ENCODE data around the gene CENPB.
A peak's percentile ranks its signal among the peaks of the same experiment; 100 is the strongest.
"Not testable (repeated sequence)": the region's sequence is repeated elsewhere in the genome, so short reads cannot be mapped to it uniquely, and the experiment has no call there.

CENPB gene

GRCh38 chr20:3786665-3787323 lies at the start of gene CENPB:
Gene CENPB, minus strand, starts transcription at chr20:3786740. Its CDS starts 257 bp downstream, at chr20:3786483.
- DNase-seq (ENCODE audit: low read depth in 2 of 2): peak; percentile 87 to 91

- no peak for DNase-seq (ENCODE audit: low read depth in 2 of 2)
Measured at GRCh38 chr20:3836132-3836531, 49.6 kb upstream of the CENPB start.

GRCh38 chr20:3829891-3830290 lies 43.4 kb upstream of the CENPB start:
- DNase-seq (ENCODE audit: low read depth in 2 of 2): not testable (repeated sequence)

GRCh38 chr20:3828798-3829197 lies 42.3 kb upstream of the CENPB start:
- no peak for DNase-seq (ENCODE audit: low read depth in 2 of 2)

- DNase-seq (ENCODE audit: low read depth in 2 of 2): no peak
Measured at GRCh38 chr20:3826420-3826819, 39.9 kb upstream of the CENPB start.

- no peak for DNase-seq (ENCODE audit: low read depth in 2 of 2)
Measured at GRCh38 chr20:3825526-3825925, 39.0 kb upstream of the CENPB start.

GRCh38 chr20:3823881-3824280 lies 37.3 kb upstream of the CENPB start:
- DNase-seq (ENCODE audit: low read depth in 2 of 2): no peak

- DNase-seq (ENCODE audit: low read depth in 2 of 2): no peak
Measured at GRCh38 chr20:3821996-3822395, 35.5 kb upstream of the CENPB start.

GRCh38 chr20:3820901-3821727 lies 34.6 kb upstream of the CENPB start:
- no peak for DNase-seq (ENCODE audit: low read depth in 2 of 2)

- DNase-seq (ENCODE audit: low read depth in 2 of 2): peak; percentile 88 to 91
Measured at GRCh38 chr20:3820048-3820900, 33.7 kb upstream of the CENPB start, which contains the start of gene AP5S1. Gene AP5S1, plus strand, starts transcription at chr20:3820547. Its CDS starts 1,571 bp downstream, at chr20:3822118.

- DNase-seq (ENCODE audit: low read depth in 2 of 2): no peak
Measured at GRCh38 chr20:3819411-3820047, 33.0 kb upstream of the CENPB start.

- DNase-seq (ENCODE audit: low read depth in 2 of 2): no peak
Measured at GRCh38 chr20:3818155-3819151, 31.9 kb upstream of the CENPB start.

- no peak for DNase-seq (ENCODE audit: low read depth in 2 of 2)
Measured at GRCh38 chr20:3815703-3816315, 29.3 kb upstream of the CENPB start.

- no peak for DNase-seq (ENCODE audit: low read depth in 2 of 2)
Measured at GRCh38 chr20:3814928-3815495, 28.5 kb upstream of the CENPB start.

- DNase-seq (ENCODE audit: low read depth in 2 of 2): no peak
Measured at GRCh38 chr20:3813848-3814581, 27.5 kb upstream of the CENPB start.

- DNase-seq (ENCODE audit: low read depth in 2 of 2): no peak
Measured at GRCh38 chr20:3812975-3813847, 26.7 kb upstream of the CENPB start.

GRCh38 chr20:3812259-3812681 lies 25.7 kb upstream of the CENPB start:
- no peak for DNase-seq (ENCODE audit: low read depth in 2 of 2)

All from stimulated activated CD8-positive, alpha-beta memory T cell treated with anti-CD3 and anti-CD28 coated beads, Interleukin-2, amount 100 ng/mL, for 48 hours (primary cell).